K562 (cell line): ENCODE measurements around the gene NUDT14. TPM values are rescaled to one million over a fixed set of nuclear protein-coding genes. Genes with fewer than 3 reads are reported as not detected.

ENCODE experiments used
- ATAC-seq: fragments of 200-7000 bp; cut with Tn5 transposase; 3 replicates; pipeline ENCODE4 v1.9.1; 2020; ENCODE audit warnings: moderate library complexity
- BruUV-seq: library from RNA; stranded (reverse); fragments of 400-500 nt; replicated peaks from 2 replicates; lab custom pipeline; 2021; lab: Mats Ljungman, UMichigan
- CTCF ChIA-PET: fragments of 300-600 bp; formaldehyde crosslinking; extraction: SDS; loops from one replicate; lab custom pipeline; 2021; ENCODE audit warnings: low intra/inter-chr PET ratio; lab: Yijun Ruan, JAX
- POLR2A ChIA-PET: fragments of 300-600, 350-650 bp; sonication (Branson Sonifier 250); formaldehyde crosslinking; extraction: SDS; loops from one replicate; lab custom pipeline; 2021; ENCODE audit warnings: antibody characterized with exemption, inconsistent platforms; lab: Yijun Ruan, JAX
- DNase-seq, 4 experiments: peaks; one replicate each; pipeline versions ENCODE4 v3.0.0 to v3.0.0-alpha.2; 2011 to 2018; ENCODE audit warnings: low spot score in 3 of 4, mixed read lengths in 3 of 4; ENCODE audit errors: extremely low read depth in 1 of 4
- FAIRE-seq: peaks from 2 replicates; lab custom pipeline; 2011; peaks lifted over from hg19 to GRCh38; lab: Jason Lieb, UNC
- H2AFZ ChIP-seq: 2 replicates; pipeline ENCODE4 v1.6.0; 2011; ENCODE audit warnings: low read depth, low read length, control low read depth, inconsistent platforms
- H3K27ac ChIP-seq: fragments of 200-600 bp; 3 replicates; pipeline ENCODE4 v1.8.0; 2011; ENCODE audit warnings: low read depth, mild to moderate bottlenecking, control low read depth, inconsistent platforms, low read length, moderate library complexity, mixed read lengths; ENCODE audit errors: extremely low read depth
- H3K27me3 ChIP-seq, 2 experiments: fragments of 300-600 bp in 1 of 2; 2 replicates in 1 of 2; 3 replicates in 1 of 2; pipeline versions ENCODE4 v1.6.0 to v1.8.0; 2011; ENCODE audit warnings: inconsistent platforms in 2 of 2, low read length in 2 of 2, mild to moderate bottlenecking in 1 of 2, mixed read lengths in 1 of 2, moderate library complexity in 1 of 2; ENCODE audit not compliant: control insufficient read depth in 2 of 2, insufficient read depth in 2 of 2
- H3K36me3 ChIP-seq: fragments of 300-600 bp; 3 replicates; pipeline ENCODE4 v1.8.0; 2011; ENCODE audit warnings: mild to moderate bottlenecking, low read length, inconsistent platforms; ENCODE audit not compliant: control insufficient read depth, insufficient read depth
- H3K4me1 ChIP-seq, 2 experiments: fragments of 200-600 bp in 1 of 2; replicated peaks in 1 of 2; 2 replicates in 1 of 2; 3 replicates in 1 of 2; pipeline versions ENCODE4 v1.5.1 to v1.8.0; 2011; ENCODE audit warnings: inconsistent platforms in 2 of 2, low read length in 2 of 2, mild to moderate bottlenecking in 1 of 2, mixed read lengths in 1 of 2, moderate library complexity in 1 of 2; ENCODE audit not compliant: control insufficient read depth in 2 of 2, insufficient read depth in 2 of 2
- H3K4me2 ChIP-seq: 2 replicates; pipeline ENCODE4 v1.6.1; 2011; ENCODE audit warnings: low read length, control low read depth, inconsistent platforms, mixed read lengths; ENCODE audit not compliant: insufficient read depth
- H3K4me3 ChIP-seq: fragments of 200-600 bp; sonication (generic), shearing (Covaris generic); 2 replicates; pipeline ENCODE4 v1.5.1; 2016; ENCODE audit warnings: control low read depth, inconsistent platforms
- H3K79me2 ChIP-seq: fragments of 200-600 bp; 3 replicates; pipeline ENCODE4 v1.8.0; 2011; ENCODE audit warnings: low read length, inconsistent platforms; ENCODE audit not compliant: control insufficient read depth, insufficient read depth
- H3K9ac ChIP-seq, 2 experiments: 2 replicates each; pipeline versions ENCODE4 v1.6.0 to v1.6.1; 2011; ENCODE audit warnings: low read depth in 2 of 2, low read length in 2 of 2, control low read depth in 1 of 2, inconsistent platforms in 1 of 2, mild to moderate bottlenecking in 1 of 2, mixed read lengths in 1 of 2; ENCODE audit not compliant: insufficient read depth in 1 of 2
- H3K9me1 ChIP-seq: one replicate; pipeline ENCODE4 v1.6.0; 2011; ENCODE audit warnings: inconsistent platforms, mild to moderate bottlenecking, low read length, moderate library complexity; ENCODE audit not compliant: control insufficient read depth, insufficient read depth
- H3K9me3 ChIP-seq: replicated peaks from 2 replicates; pipeline ENCODE4 v1.5.1; 2011; ENCODE audit warnings: low read depth, low read length, inconsistent platforms; ENCODE audit not compliant: control insufficient read depth, insufficient read depth
- H4K20me1 ChIP-seq: replicated peaks from 2 replicates; pipeline ENCODE4 v1.6.1; 2011; ENCODE audit warnings: low read length, inconsistent platforms, mixed read lengths; ENCODE audit not compliant: control insufficient read depth, insufficient read depth
- ADNP ChIP-seq: fragments of 200-800 bp; sonication (Bioruptor generic); IDR thresholded peaks from 2 replicates; pipeline ENCODE4 v1.6.1; 2016; ENCODE audit warnings: missing genetic modification characterization, missing compliant biosample characterization
- CREB1 ChIP-seq, 2 experiments: sonication (generic) in 1 of 2; formaldehyde crosslinking in 1 of 2; IDR thresholded peaks; 2 replicates each; pipeline versions ENCODE4 v1.6.1 to v1.8.0; 2012 to 2022; ENCODE audit warnings: inconsistent platforms in 1 of 2, mild to moderate bottlenecking in 1 of 2, missing genetic modification reagents in 1 of 2, moderate library complexity in 1 of 2
- E4F1 ChIP-seq: fragments of 250-450 bp; sonication (Bioruptor Pico); IDR thresholded peaks from 2 replicates; pipeline ENCODE4 v1.5.0; 2021; ENCODE audit warnings: mild to moderate bottlenecking, borderline replicate concordance
- EHMT2 ChIP-seq: fragments of 450-650 bp; IDR thresholded peaks from 2 replicates; pipeline ENCODE4 v1.6.1; 2018; ENCODE audit warnings: antibody characterized with exemption
- EP400 ChIP-seq: fragments of 450-650 bp; IDR thresholded peaks from 2 replicates; pipeline ENCODE4 v1.6.1; 2017; ENCODE audit warnings: antibody characterized with exemption, mild to moderate bottlenecking, moderate library complexity
- ETV1 ChIP-seq: fragments of 450-650 bp; conservative IDR thresholded peaks from 2 replicates; pipeline ENCODE4 v1.6.1; 2016; ENCODE audit warnings: missing genetic modification characterization, control low read depth, low read depth, missing compliant biosample characterization
- FOXP4 ChIP-seq: sonication (generic); formaldehyde crosslinking; IDR thresholded peaks from 2 replicates; pipeline ENCODE4 v1.8.0; 2022; ENCODE audit warnings: mild to moderate bottlenecking, missing genetic modification reagents, borderline replicate concordance
- HLTF ChIP-seq: fragments of 450-650 bp; IDR thresholded peaks from 2 replicates; pipeline ENCODE4 v1.6.1; 2016
- LARP7 ChIP-seq: fragments of 450-650 bp; IDR thresholded peaks from 2 replicates; pipeline ENCODE4 v1.6.1; 2016
- RBFOX2 ChIP-seq: fragments of 200-400 bp; formaldehyde crosslinking; IDR thresholded peaks from 2 replicates; pipeline ENCODE4 v1.6.1; 2017; ENCODE audit warnings: low read depth, mild to moderate bottlenecking, low read length, moderate library complexity
- SMAD1 ChIP-seq: fragments of 150-350 bp; IDR thresholded peaks from 2 replicates; pipeline ENCODE4 v1.6.1; 2014; ENCODE audit warnings: low read length, low read depth; ENCODE audit not compliant: partially characterized antibody
- USF1 ChIP-seq: sonication (generic); formaldehyde crosslinking; IDR thresholded peaks from 2 replicates; pipeline ENCODE4 v1.9.0; 2022; ENCODE audit warnings: mild to moderate bottlenecking, missing genetic modification reagents
- ZNF24 ChIP-seq: fragments of 450-650 bp; IDR thresholded peaks from 2 replicates; pipeline ENCODE4 v1.6.1; 2016
- ZNF551 ChIP-seq: fragments of 250-450 bp; sonication (Bioruptor Pico); IDR thresholded peaks from 2 replicates; pipeline ENCODE4 v1.5.0; 2021; ENCODE audit warnings: mild to moderate bottlenecking, moderate library complexity
- WGBS: fragments of 100-300 bp; shearing (Covaris generic); methylation state at CpG from one replicate; pipeline ENCODE4 v1.1.6; 2016; ENCODE audit warnings: low coverage, mixed read lengths; ENCODE audit not compliant: insufficient coverage; ENCODE audit errors: missing lambda C conversion rate; 5-methylcytosine and 5-hydroxymethylcytosine counted together
- in situ Hi-C: fragments of 300-500 bp; cut with MboI; formaldehyde crosslinking; loops from 4 replicates; pipeline ENCODE4 v1.15.0; 2018; ENCODE audit warnings: inconsistent platforms, mixed read lengths
- intact Hi-C: fragments of 100-400 bp; cut with micrococcal nuclease; formaldehyde crosslinking; loops from 2 replicates; pipeline ENCODE4 v1.14.2; 2022
- polyA plus RNA-seq, 8 experiments: library from polyadenylated mRNA; depleted of rRNA in 4 of 8; stranded (reverse) in 5 of 8; unstranded in 3 of 8; fragments of >200 nt; fragmentation: Nextera tagmentation in 2 of 8; fragmentation: Illumina TruSeq in 1 of 8; extraction: Ambion mirVana in 2 of 8; extraction: Trizol in 1 of 8; gene quantifications; 2 replicates each; pipeline versions ENCODE4 v1.2.1 to v1.2.3, GENCODE V29; 2011 to 2014; ENCODE audit warnings: inconsistent platforms in 1 of 8, missing spikeins in 1 of 8
- total RNA-seq, 7 experiments: library from RNA; depleted of rRNA in 6 of 7; stranded (reverse); fragments of >200 nt in 6 of 7; fragmentation: Illumina TruSeq in 2 of 7; extraction: Trizol in 2 of 7; gene quantifications; 2 replicates each; pipeline versions ENCODE4 v1.2.1 to v1.2.3, GENCODE V29; 2011 to 2021; ENCODE audit warnings: low replicate concordance in 1 of 7

Gene NUDT14
- total and polyA plus RNA-seq, 9 of the 15 experiments (the other 6 are each of a cell fraction or from before 2014, with no cell fraction given) = 0.14 to 16.3 (median 8.2) TPM

DNA sequence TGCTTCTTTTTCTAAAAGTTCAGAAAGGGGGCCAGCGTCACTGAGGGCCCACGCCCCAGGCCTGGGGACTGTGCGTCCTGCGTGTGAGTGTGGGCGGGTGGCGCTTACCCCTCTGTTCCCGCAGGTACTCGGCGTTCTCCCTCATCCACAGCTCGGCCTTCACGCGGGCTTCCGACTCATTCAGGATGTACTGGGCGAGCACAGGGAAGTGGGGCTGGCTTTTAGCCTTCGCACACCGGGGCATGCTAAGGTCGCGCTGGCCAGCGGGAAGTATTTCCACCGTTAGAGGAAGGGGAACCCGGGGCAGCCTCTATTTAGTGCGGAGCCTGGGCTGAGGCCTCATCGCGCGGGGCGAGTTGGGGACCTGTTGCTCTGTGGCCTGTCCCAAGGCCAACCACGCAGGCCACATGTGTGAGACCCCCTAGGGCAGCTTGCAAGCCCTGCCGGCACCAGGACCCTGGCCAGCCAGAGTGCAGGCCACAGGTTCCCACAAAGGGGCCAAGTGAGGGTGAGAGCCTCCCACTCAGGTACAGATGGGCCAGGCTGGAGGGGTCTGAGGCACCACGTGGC, 38.0 kb upstream of the NUDT14 start:
- Histone ChIP-seq H3K36me3 (peaks cover 28% of the 10 kb centered on the region; the same call in 1 of the 3 replicates), H3K27me3 (no peaks in the 10 kb centered on the region), H3K4me1 (peaks cover 0 to 7% of the 10 kb centered on the region in 2 experiments; a peak in 1 of 5 replicates), H4K20me1 (no peaks in the 10 kb centered on the region), H3K4me3 (no peak overlapping the region), H3K79me2 (no peaks in the 10 kb centered on the region), H3K4me2 (no peak overlapping the region), H2AFZ (no peak overlapping the region), H3K27ac (no peak overlapping the region), H3K9me3 (no peaks in the 10 kb centered on the region), H3K9me1 (no peaks in the 10 kb centered on the region), H3K9ac (no peak overlapping the region)
- CTCF ChIA-PET = no interaction called here
- no peak for DNase-seq
- TF ChIP-seq LARP7 = no peak
- TF ChIP-seq ZNF24 = no peak
- TF ChIP-seq ZNF551 = no peak
- no peak for TF ChIP-seq USF1 (CRISPR knock-in tag)
- no peak for TF ChIP-seq RBFOX2
- TF ChIP-seq HLTF = no peak
- TF ChIP-seq ETV1 (tag) = no peak
- TF ChIP-seq ADNP (tag) = no peak
- no peak for TF ChIP-seq EHMT2
- no peak for TF ChIP-seq EP400
- no peak for TF ChIP-seq FOXP4 (CRISPR knock-in tag)
- no peak for TF ChIP-seq SMAD1
- no peak for TF ChIP-seq CREB1 (IDR thresholded peaks at IDR 0.05)
- no peak for TF ChIP-seq CREB1 (CRISPR knock-in tag; IDR thresholded peaks at IDR 0.05)
- TF ChIP-seq E4F1 (CRISPR knock-in tag) = no peak
- no TSS peak for BruUV-seq
- intact Hi-C loops = no loop called here
- no peak for ATAC-seq
- no peak for FAIRE-seq
- WGBS = 100% methylated on average over 3 of the region's 29 CpGs
- POLR2A ChIA-PET = interaction anchor here (0.5 kb wide), 1 partner anchor 35 kb away, joined by 3 read pairs; no protein-coding TSS in a partner anchor
- in situ Hi-C loops = no loop called here
